ENCODE results near the gene CNIH3.

The CNIH3 gene

DNA sequence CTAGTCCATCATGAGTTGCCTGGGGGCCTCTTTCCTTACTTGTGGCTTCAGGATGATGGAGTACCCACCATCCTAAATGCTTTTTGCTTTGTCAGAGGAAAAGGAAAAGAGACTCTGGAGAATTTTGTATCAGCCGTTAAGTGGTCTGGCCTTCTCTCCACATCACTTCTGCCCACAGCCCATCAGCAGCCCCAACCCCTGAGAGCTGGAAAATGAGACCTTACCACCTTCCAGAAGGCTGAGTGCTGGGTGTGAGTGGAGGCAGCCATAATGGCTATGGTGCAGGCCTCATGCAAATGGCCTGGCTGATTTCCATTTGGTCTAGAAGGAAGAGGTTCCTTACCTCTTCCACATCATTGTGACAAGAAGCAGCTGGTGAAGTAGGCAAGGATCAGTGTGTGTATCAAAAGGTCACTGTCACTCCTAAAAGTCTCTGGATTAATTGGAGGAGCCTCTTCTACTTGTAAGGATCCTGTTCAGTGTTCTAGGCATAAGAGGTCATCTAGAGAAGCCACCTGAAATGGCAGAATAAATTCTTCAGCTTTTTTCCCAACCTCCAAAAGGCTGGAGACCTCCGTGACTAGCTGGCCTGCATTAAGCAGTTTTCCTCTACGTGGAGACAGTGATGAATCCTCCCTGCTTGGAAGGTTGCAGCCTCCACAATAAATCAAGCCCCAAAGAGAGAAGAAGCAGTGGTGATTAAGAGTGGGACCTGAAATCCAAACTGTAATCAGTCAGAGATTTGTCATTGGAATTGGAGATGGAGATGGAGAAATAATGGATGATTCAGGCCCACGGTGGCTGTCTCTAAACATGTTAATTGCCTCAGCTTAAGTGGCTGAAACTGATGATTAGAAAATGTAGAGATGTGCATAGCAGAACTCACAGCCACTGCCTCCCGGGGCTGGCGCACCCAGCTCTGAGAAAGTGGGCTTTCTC lies 111.5 kb downstream of the CNIH3 start:
- peaks cover 8% of the 10 kb centered on the region for H3K27me3 Mint-ChIP-seq (ENCODE audit: low read depth)
- H3K4me3 Mint-ChIP-seq: no peak overlapping the region
- H3K36me3 Mint-ChIP-seq (ENCODE audit: low read depth): no peaks in the 10 kb centered on the region
- H3K9me3 Mint-ChIP-seq: no peaks in the 10 kb centered on the region
- peaks cover 30% of the 10 kb centered on the region for H3K4me1 Mint-ChIP-seq
- TF ChIP-seq, protein P1, sequence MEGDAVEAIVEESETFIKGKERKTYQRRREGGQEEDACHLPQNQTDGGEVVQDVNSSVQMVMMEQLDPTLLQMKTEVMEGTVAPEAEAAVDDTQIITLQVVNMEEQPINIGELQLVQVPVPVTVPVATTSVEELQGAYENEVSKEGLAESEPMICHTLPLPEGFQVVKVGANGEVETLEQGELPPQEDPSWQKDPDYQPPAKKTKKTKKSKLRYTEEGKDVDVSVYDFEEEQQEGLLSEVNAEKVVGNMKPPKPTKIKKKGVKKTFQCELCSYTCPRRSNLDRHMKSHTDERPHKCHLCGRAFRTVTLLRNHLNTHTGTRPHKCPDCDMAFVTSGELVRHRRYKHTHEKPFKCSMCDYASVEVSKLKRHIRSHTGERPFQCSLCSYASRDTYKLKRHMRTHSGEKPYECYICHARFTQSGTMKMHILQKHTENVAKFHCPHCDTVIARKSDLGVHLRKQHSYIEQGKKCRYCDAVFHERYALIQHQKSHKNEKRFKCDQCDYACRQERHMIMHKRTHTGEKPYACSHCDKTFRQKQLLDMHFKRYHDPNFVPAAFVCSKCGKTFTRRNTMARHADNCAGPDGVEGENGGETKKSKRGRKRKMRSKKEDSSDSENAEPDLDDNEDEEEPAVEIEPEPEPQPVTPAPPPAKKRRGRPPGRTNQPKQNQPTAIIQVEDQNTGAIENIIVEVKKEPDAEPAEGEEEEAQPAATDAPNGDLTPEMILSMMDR (IDR thresholded peaks at IDR 0.05; ENCODE audit: unreplicated experiment in 3 of 3): no peak
- H3K27ac Mint-ChIP-seq: peak overlapping the region; percentile 2 to 74 (median 10)

DNA sequence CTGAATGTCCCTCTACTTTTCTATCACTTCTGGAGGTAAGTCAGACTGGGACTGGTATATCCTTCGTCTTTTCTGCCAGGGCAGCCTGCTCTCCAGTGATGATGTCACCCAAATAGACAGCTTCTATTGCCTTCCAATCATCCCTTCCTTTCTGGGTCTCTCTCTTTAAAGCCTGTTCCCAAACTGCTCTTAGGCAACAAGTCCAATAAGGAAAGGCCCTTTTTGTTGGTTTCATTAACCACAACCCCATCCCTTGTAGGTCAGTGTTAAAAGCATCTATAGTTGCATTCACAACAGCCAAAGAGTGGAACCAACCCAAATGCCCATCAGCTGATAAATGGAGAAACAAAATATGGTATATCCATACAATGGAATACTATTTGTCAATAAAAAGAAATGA lies 114.4 kb downstream of the CNIH3 start:
- Mint-ChIP-seq H3K36me3 (ENCODE audit: low read depth) (no peaks in the 10 kb centered on the region), H3K27me3 (ENCODE audit: low read depth) (peaks cover 11% of the 10 kb centered on the region), H3K27ac (no peak overlapping the region), H3K4me3 (no peak overlapping the region), H3K4me1 (peaks cover 35% of the 10 kb centered on the region), H3K9me3 (no peaks in the 10 kb centered on the region)
- TF ChIP-seq, protein P1 (IDR thresholded peaks at IDR 0.05; ENCODE audit: unreplicated experiment in 3 of 3): no peak

DNA sequence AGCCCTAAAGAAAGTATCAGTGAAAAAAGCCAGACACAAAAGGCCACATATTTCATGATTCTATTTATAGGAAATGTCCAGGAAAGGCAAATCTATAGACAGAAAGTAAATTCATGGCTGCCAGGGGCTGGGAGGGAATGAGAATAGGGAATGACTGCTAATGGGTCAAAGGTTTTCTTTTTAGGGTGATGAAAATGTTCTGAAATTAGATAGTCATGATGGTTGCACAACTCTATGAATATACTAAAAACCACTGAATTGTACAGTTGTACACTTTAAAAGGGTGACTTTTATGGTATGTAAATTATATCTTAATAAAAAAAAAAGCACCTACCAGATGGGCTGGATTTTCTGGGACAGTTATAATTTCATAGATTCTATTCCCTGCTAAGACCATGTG lies 114.8 kb downstream of the CNIH3 start:
- TF ChIP-seq, protein P1 (IDR thresholded peaks at IDR 0.05; ENCODE audit: unreplicated experiment in 3 of 3): no peak
- H3K4me3 Mint-ChIP-seq: no peak overlapping the region
- peaks cover 11% of the 10 kb centered on the region for H3K27me3 Mint-ChIP-seq (ENCODE audit: low read depth)
- H3K4me1 Mint-ChIP-seq: peaks cover 35% of the 10 kb centered on the region
- H3K27ac Mint-ChIP-seq: no peak overlapping the region
- no peaks in the 10 kb centered on the region for H3K9me3 Mint-ChIP-seq
- H3K36me3 Mint-ChIP-seq (ENCODE audit: low read depth): no peaks in the 10 kb centered on the region

DNA sequence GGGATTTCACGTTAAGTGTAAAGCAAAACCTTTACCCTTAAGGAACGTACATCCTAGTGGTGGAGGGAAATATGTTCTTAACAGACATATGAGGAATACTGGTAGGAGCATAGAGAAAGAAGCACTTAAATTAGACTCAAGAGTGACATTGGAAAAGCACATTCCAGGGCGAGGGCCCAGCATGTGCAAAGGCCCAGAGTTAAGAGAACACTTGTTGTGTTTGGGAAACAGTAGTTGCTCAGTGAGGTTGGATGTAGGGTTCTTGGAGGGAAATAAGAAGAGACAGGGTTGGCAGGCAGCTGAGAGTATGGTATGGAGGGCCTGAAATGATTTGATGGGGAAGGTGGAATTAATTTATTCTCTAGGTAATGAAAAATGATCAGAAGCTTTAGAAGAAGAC lies 115.5 kb downstream of the CNIH3 start:
- TF ChIP-seq, protein P1 (IDR thresholded peaks at IDR 0.05; ENCODE audit: unreplicated experiment in 3 of 3): no peak

DNA sequence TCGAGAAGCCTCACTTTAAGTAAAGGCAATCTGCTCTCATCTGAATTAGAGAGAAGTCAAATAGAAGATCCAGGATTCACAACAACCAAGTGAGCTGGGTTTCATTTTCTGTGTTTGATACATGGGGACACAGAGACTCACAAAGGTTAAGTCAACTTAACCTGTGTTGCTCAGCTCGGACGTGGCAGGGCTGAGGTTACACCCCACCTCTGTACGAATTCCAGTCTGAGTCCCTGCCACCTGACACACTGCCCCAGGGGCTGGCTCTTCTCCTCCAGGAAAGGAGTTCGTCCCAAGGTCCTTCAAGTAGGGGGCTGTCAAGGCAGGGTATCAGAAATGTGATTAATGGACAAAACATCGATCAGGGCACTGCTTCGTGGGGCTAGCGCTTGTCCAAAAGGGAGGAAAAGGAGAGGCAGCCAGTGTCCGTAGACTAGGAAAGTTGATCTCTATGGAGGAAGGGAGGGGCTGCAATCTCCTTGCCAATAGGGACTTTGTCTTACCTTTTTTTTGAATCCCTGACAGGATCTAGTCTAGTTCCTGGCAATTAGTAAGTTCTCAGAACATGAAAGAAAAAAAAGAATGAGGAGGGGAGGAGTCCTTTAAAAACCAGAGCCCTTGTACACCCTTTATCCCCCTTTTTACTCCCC lies 116.4 kb downstream of the CNIH3 start:
- TF ChIP-seq, protein P1 (IDR thresholded peaks at IDR 0.05; ENCODE audit: unreplicated experiment in 3 of 3): no peak
- Mint-ChIP-seq H3K27ac (no peak overlapping the region), H3K4me3 (no peak overlapping the region), H3K9me3 (no peaks in the 10 kb centered on the region), H3K27me3 (ENCODE audit: low read depth) (peaks cover 8% of the 10 kb centered on the region), H3K4me1 (peaks cover 36% of the 10 kb centered on the region), H3K36me3 (ENCODE audit: low read depth) (no peaks in the 10 kb centered on the region)

More for the DNA sequence above, 115.5 kb downstream of the CNIH3 start:
- H3K27me3 Mint-ChIP-seq (ENCODE audit: low read depth): peaks cover 11% of the 10 kb centered on the region
- H3K4me3 Mint-ChIP-seq: no peak overlapping the region
- H3K9me3 Mint-ChIP-seq: no peaks in the 10 kb centered on the region
- H3K36me3 Mint-ChIP-seq (ENCODE audit: low read depth): no peaks in the 10 kb centered on the region
- H3K4me1 Mint-ChIP-seq: peaks cover 35% of the 10 kb centered on the region
- peak overlapping the region in 1 of 3 experiments; percentile 26 for H3K27ac Mint-ChIP-seq

Data from nephron (organoid).